GM20000 (cell line): ENCODE data around the gene DEPP1.

Experiments
- DNase-seq: peaks from one replicate; pipeline ENCODE4 v3.0.0; 2012; ENCODE audit warnings: low spot score
- CTCF ChIP-seq: IDR thresholded peaks from 2 replicates; pipeline ENCODE4 v1.5.1; 2012; ENCODE audit warnings: mild to moderate bottlenecking, control low read depth; ENCODE audit errors: extremely low read depth, missing control alignments

Gene DEPP1

GRCh38 chr10:44971935-44972757 lies 6.5 kb downstream of the DEPP1 start:
- no peak for DNase-seq
- no peak for TF ChIP-seq CTCF

GRCh38 chr10:44971434-44971833 lies 7.2 kb downstream of the DEPP1 start:
- no peak for DNase-seq
- TF ChIP-seq CTCF: no peak

- no peak for TF ChIP-seq CTCF
- DNase-seq: no peak
Measured at GRCh38 chr10:44970812-44971395, 7.7 kb downstream of the DEPP1 start.

- DNase-seq: no peak
- TF ChIP-seq CTCF: no peak
Measured at GRCh38 chr10:44969854-44970253, 8.8 kb downstream of the DEPP1 start.

- no peak for TF ChIP-seq CTCF
- DNase-seq: no peak
Measured at GRCh38 chr10:44968500-44969400, 9.9 kb downstream of the DEPP1 start.

- TF ChIP-seq CTCF: no peak
- DNase-seq: no peak
Measured at GRCh38 chr10:44968091-44968490, 10.5 kb downstream of the DEPP1 start.

GRCh38 chr10:44967616-44968015 lies 11.0 kb downstream of the DEPP1 start:
- no peak for TF ChIP-seq CTCF
- no peak for DNase-seq
